Mucosa of descending colon (tissue), 3 donors: Measurements from ENCODE around the gene CDK15. TPM values are rescaled to one million over a fixed set of nuclear protein-coding genes. Genes with fewer than 3 reads are reported as not detected.

Experiments used
- ATAC-seq: fragments of 200-7000 bp; cut with Tn5 transposase; one replicate; pipeline ENCODE4 v1.9.1; 2020; ENCODE audit warnings: mild to moderate bottlenecking, moderate library complexity
- DNase-seq, 3 donors: peaks; one replicate each; pipeline ENCODE4 v3.0.0-alpha.2; 2020
- H3K36me3 ChIP-seq: fragments of 200-600 bp; one replicate; pipeline ENCODE4 v1.8.0; 2021; ENCODE audit warnings: low read depth, mild to moderate bottlenecking
- H3K4me1 ChIP-seq: fragments of 200-600 bp; one replicate; pipeline ENCODE4 v1.8.0; 2021; ENCODE audit warnings: low read depth, mild to moderate bottlenecking
- H3K4me3 ChIP-seq: fragments of 200-600 bp; one replicate; pipeline ENCODE4 v1.8.0; 2021; ENCODE audit warnings: mild to moderate bottlenecking
- H3K9me3 ChIP-seq: fragments of 200-600 bp; one replicate; pipeline ENCODE4 v1.8.0; 2021; ENCODE audit warnings: mild to moderate bottlenecking
- CTCF ChIP-seq: fragments of 200-600 bp; IDR thresholded peaks from one replicate; pipeline ENCODE4 v1.8.0; 2022; ENCODE audit warnings: antibody characterized with exemption, mild to moderate bottlenecking
- intact Hi-C, 2 donors: fragments of 100-400 bp; cut with DNase I in 1 of 2; cut with micrococcal nuclease in 1 of 2; formaldehyde crosslinking; loops; one replicate each; pipeline versions ENCODE4 v1.11.0 to v1.11.1; 2022; cut with DNase I, micrococcal nuclease
- total RNA-seq, 3 donors: library from RNA; stranded (reverse); fragmentation: NEBNext Ultra II Directional in 2 of 3; extraction: Animal tissue kit (Norgen Biotek cat#: 25700) in 2 of 3; gene quantifications; one replicate each; pipeline versions ENCODE4 v1.2.1 to v1.2.4, GENCODE V29; 2021 to 2023
- donor health status: DM: no; HTN: no; CAD: no; lungs with moderate emphysema.
- donor health status: DM: no; HTN: no; CAD: no.
- donor health status: DM: no; HTN: yes; CAD: no.

Gene CDK15
- total RNA-seq, 3 donors from 2014 or later = 0.94 to 1.4 TPM; not detected in 1

- intact Hi-C loops = no loop called here
- no peak for ATAC-seq
Measured at GRCh38 chr2:201827621-201828020, 21.3 kb downstream of the CDK15 start.

GRCh38 chr2:201828220-201828619, 21.9 kb downstream of the CDK15 start:
- intact Hi-C loops = no loop called here
- H3K4me1 ChIP-seq = no peaks in the 10 kb centered on the region
- H3K4me3 ChIP-seq = no peak overlapping the region
- no peak for DNase-seq
- H3K36me3 ChIP-seq = no peaks in the 10 kb centered on the region
- TF ChIP-seq CTCF = no peak
- no peaks in the 10 kb centered on the region for H3K9me3 ChIP-seq
- ATAC-seq = no peak

More at GRCh38 chr2:201827621-201828020, 21.3 kb downstream of the CDK15 start:
- no peak for TF ChIP-seq CTCF
- no peak for DNase-seq
- Histone ChIP-seq H3K4me1 (no peaks in the 10 kb centered on the region), H3K36me3 (no peaks in the 10 kb centered on the region), H3K9me3 (no peaks in the 10 kb centered on the region), H3K4me3 (no peak overlapping the region)

- Histone ChIP-seq H3K4me3 (no peak overlapping the region), H3K9me3 (no peaks in the 10 kb centered on the region), H3K36me3 (no peaks in the 10 kb centered on the region), H3K4me1 (no peaks in the 10 kb centered on the region)
- DNase-seq = no peak
- ATAC-seq = peak; percentile 61
- TF ChIP-seq CTCF = no peak
- intact Hi-C loops = no loop called here
Measured at GRCh38 chr2:201830666-201831065, 24.3 kb downstream of the CDK15 start.

- Histone ChIP-seq H3K4me3 (no peak overlapping the region), H3K4me1 (no peaks in the 10 kb centered on the region), H3K36me3 (no peaks in the 10 kb centered on the region), H3K9me3 (no peaks in the 10 kb centered on the region)
- TF ChIP-seq CTCF = no peak
- intact Hi-C loops = no loop called here
- DNase-seq = no peak
- ATAC-seq = no peak
Measured at GRCh38 chr2:201831469-201831868, 25.1 kb downstream of the CDK15 start.

GRCh38 chr2:201833781-201834180, 27.4 kb downstream of the CDK15 start:
- no peak for DNase-seq
- Histone ChIP-seq H3K4me1 (no peaks in the 10 kb centered on the region), H3K4me3 (no peak overlapping the region), H3K9me3 (no peaks in the 10 kb centered on the region), H3K36me3 (no peaks in the 10 kb centered on the region)
- ATAC-seq = no peak
- no peak for TF ChIP-seq CTCF
- intact Hi-C loops = no loop called here

GRCh38 chr2:201835066-201835465, 28.7 kb downstream of the CDK15 start:
- no peaks in the 10 kb centered on the region for H3K9me3 ChIP-seq
- no peak overlapping the region for H3K4me3 ChIP-seq
- DNase-seq (no peak), ATAC-seq (no peak)
- no peaks in the 10 kb centered on the region for H3K4me1 ChIP-seq
- intact Hi-C loops = no loop called here
- TF ChIP-seq CTCF = no peak
- no peaks in the 10 kb centered on the region for H3K36me3 ChIP-seq
